Iris pigment epithelial cell (primary cell): ENCODE data around the gene SEBOX.

Source experiments
- DNase-seq: peaks from one replicate; pipeline ENCODE4 v3.0.0-alpha.2; 2011; ENCODE audit warnings: low read depth

SEBOX gene

DNA sequence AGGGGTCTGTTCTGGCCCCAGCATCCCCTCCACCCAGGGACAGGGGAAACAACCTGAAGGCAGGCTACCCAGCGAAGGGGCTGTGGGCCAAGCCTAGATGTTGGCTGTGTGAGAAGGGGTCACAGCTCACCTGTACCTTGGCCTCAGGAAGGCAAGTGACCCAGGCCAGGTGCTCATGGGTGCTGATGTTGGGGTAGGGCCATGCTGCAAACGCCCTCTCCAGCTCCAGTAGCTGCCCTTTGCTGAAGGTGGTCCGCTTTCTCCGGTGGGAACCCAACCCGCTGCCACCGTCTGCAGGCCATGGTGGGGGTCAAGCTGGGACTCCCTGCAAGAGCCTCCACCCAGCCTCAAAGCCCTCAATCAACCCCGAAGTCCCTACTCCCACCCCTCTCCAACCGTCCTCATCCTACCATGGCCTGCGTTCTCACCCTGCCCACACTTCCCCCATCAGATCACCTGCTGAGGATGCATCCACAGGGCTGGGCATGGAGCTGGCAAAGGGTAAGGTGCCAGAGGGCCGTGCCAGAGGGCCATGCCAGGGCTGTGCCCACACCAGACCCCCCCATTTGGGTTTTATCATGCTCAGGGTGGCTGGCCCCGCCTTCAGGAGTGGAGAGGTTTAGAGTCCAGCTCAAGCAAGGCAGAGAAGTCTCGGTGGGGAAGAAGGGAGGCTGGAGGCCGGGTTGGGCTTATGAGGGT lies at the start of gene SEBOX:
TSS of gene SEBOX (minus strand) at position 535 of the 699 bp plus-strand sequence. CDS start at position 487, 48 bp downstream.
- no peak for DNase-seq

- no peak for DNase-seq
Observed at GRCh38 chr17:28413804-28414203, 48.8 kb upstream of the SEBOX start.

DNA sequence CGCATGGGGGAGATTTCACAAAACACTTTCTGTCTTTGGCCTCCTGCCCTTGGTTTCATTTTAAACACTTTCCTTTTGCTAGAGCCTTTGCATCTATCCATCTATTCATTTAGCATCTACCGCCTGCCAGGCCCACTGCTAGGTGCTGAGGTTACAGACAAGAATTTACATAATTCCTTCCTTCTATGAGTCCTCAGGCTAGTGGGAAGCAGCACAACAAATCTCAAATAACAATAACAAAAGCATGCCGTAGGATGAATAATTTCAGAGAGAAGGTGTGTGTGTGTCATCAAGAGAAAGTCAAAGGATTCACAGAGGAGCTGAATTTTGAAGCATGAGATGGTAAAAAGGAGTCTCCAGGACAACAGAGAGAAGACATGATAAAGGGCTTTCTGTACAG lies 47.1 kb upstream of the SEBOX start:
- DNase-seq, result no peak

DNA sequence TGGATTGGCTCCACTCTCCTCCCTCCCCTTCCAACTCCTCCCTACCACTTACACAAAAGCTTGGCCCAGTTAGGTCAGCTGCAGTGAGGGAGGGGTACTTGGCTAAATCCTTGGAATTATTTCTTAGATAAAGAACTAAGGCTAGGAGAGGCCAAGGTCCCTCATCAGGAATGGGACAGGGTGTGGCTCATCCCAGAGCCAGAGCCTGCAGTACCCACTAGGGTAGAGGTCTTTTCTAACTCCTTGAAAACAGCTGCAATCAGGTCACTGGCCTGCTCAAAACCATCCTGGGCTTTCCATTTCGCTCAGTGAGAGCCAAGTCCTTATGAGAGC lies 42.9 kb upstream of the SEBOX start:
- no peak for DNase-seq

DNA sequence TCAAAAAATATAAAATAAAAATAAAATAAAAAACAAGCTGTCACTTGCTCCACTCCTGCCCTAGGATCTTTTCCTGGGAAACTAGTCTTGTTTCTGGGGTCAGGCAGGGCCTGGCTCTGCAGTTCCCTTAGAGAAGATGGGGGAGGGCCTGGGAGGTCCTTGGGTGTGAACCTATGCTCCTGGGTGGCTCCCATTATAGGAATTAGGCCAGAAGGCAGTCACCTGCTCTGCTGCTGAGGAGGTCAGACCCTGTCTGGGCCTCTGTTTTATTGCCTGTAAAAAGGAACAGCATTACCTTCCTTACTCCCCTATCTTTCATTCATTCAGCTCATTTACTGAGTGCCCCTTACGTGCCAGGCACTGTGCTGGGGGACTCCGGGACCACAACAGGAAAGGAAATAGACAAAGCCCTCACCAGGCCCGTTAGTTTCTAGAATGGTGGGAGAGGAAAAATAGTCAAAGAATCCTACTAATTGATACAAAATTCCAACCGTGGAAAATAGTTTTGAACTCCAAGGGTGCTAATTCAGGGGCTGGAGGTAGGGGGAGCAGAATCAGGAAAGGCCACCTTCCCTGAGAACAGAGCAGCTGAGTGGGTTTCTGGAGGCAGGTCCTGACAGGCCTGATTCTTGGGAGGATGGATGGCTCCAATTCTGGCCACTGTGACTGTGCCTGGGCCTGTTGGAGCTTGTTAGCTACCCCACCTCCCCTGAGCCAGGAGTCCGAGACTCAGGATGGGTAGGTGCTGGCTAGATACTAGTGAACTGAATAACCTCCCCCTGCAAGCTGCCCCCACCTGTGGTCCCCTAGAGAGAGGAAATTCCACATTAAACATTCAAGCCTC lies 42.4 kb upstream of the SEBOX start:
- no peak for DNase-seq

DNA sequence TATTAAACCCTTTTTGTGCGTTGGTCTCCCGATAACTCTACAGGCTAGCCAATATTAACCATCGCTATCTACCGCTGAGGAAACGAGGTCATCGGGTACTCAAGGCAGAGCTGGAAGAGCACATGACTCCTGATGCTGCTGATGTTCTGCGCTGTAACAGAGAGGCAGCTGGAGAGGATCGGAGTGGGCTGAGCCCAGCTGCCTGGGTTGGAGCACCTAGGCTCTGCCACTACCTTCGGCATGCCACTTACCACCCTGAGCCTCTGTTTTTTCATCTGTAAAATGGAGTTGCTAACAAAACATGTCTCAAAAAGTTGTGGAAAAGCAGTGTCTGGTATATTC lies 41.4 kb upstream of the SEBOX start:
- DNase-seq, result peak; percentile 15

DNA sequence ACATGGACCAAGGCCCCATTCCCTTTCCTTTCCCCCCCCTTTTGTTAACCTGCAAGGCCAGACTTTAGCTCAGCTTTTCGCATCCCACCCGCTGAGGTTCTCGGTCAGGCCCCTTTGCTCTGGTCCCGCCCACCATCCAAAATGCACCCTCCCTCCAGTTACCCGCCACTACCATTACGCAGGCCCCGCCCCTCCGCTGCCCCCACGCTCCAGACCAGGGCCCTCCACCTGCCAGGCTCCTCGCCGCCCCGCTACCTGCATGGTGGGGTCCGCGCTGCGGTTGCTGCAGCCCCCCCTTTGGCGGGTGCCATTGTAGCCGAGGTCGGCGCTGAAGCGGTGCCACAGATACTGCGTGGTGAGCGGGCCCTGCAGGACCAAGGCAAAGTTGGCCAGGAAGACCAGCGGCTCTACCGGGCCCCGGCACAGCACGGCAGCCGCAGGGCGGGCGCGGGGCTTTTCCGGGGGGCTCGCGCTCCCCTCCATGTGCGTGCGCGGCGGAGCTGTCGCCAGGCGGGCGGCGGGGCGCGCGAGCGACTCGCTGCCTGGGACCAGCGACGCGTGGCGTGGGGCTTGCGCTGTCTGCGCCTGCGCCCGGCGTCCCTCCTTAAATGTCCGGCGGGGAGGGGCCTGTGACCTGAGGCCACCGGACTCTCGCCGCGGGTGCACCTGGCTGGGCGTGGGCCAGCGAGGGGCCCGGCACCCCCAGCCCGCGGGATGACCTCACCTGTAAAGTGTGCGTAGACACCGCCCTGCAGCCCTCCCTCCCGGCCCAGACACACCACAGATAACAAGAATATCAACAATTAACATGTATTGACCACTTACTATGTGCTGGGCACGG lies 40.9 kb upstream of the SEBOX start, which contains the start of gene SLC46A1:
TSS of gene SLC46A1 (minus strand) at position 581 of the 841 bp plus-strand sequence. CDS start at position 483, 98 bp downstream.
- DNase-seq, result peak; percentile 12

GRCh38 chr17:28404812-28405570 lies 40.0 kb upstream of the SEBOX start:
- no peak for DNase-seq

GRCh38 chr17:28404461-28404811 lies 39.4 kb upstream of the SEBOX start:
- DNase-seq, result no peak

- DNase-seq, result no peak
Observed at GRCh38 chr17:28404007-28404406, 39.0 kb upstream of the SEBOX start.

GRCh38 chr17:28402844-28403243 lies 37.8 kb upstream of the SEBOX start:
- DNase-seq, result no peak

- no peak for DNase-seq
Observed at GRCh38 chr17:28402224-28402630, 37.2 kb upstream of the SEBOX start.

DNA sequence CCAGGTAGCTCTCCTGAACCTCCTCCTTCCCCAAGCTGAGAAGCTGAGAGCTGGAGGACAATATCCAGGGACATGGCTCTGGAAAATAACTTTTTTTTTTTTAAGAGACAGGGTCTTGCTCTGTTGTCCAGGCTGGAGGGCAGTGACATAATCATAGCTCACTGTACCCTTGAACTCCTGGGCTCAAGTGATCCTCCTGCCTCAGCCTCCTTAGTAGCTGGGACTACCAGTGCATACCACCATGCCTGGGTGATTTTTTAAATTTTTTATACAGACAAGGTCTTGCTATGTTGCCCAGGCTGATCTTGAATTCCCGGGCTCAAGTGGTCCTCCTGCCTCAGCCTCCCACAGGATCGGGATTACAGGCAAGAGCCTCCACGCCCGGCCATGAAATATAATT lies 34.8 kb upstream of the SEBOX start:
- DNase-seq, result no peak

- DNase-seq, result no peak
Observed at GRCh38 chr17:28398280-28398981, 33.4 kb upstream of the SEBOX start.

DNA sequence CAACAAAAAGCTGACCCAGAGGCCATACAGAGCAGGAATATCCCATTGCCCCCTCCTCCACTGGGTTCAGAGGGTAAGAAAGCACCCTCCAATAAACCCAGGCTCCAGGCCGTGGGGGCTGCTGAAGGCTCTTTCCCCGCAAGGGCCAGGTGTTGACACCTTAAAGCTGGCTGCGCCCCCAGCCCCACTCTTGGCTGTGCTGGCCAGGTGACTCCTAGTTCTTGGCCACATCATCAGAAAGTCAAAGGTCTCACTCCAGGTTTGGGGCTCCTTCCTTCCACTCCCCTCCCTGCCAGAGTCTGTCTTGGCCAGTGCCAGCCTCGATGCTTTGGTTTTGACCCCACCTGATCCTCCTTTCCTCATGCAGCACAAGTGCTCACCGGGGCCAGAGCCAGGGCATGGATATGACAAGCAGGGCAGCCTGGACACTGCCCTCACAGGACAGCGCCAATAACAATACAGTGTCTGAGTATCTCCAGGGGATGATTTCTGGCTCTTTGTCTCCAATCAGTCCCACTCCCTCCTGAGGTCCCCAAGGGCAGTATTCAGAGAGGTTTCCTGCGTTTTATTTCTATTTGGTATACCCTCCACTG lies 32.8 kb upstream of the SEBOX start:
- no peak for DNase-seq

DNA sequence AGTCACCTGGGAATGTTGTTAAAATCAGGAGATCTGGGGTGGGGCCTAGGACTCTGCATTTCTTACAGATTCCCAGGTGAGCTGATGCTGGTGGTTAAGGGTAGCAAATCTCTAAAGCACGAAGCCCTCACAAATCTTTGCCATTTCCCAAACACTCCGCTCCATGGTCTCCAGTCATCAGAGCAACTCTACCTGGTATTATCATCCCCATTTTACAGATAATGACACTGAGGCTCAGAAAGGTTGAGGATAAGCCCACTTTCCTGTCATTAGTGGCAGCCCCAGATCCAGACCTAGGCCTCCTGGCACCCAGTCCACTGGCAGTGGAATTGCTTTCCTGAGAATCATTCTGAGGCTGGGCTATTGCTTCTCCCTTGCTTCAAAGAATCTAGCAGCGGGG lies 32.3 kb upstream of the SEBOX start:
- no peak for DNase-seq

GRCh38 chr17:28396635-28397239 lies 31.7 kb upstream of the SEBOX start:
- no peak for DNase-seq

DNA sequence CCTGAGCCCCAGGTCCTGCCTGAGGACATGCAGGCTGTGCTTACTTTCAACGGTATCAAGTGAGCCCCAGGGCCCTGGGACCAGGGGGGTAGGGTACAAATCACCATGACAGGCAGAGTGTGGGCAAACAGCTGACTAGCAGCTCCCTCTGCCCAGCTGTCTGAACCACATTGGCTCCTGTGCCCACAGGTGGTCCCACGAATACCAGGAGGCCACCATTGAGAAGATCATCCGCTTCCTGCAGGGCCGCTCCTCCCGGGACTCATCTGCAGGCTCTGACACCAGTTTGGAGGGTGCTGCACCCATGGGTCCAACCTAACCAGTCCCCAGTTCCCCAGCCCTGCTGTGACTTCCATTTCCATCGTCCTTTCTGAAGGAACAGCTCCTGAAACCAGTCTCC lies 31.0 kb upstream of the SEBOX start:
- DNase-seq, result no peak

GRCh38 chr17:28395426-28395825 lies 30.4 kb upstream of the SEBOX start:
- no peak for DNase-seq

DNA sequence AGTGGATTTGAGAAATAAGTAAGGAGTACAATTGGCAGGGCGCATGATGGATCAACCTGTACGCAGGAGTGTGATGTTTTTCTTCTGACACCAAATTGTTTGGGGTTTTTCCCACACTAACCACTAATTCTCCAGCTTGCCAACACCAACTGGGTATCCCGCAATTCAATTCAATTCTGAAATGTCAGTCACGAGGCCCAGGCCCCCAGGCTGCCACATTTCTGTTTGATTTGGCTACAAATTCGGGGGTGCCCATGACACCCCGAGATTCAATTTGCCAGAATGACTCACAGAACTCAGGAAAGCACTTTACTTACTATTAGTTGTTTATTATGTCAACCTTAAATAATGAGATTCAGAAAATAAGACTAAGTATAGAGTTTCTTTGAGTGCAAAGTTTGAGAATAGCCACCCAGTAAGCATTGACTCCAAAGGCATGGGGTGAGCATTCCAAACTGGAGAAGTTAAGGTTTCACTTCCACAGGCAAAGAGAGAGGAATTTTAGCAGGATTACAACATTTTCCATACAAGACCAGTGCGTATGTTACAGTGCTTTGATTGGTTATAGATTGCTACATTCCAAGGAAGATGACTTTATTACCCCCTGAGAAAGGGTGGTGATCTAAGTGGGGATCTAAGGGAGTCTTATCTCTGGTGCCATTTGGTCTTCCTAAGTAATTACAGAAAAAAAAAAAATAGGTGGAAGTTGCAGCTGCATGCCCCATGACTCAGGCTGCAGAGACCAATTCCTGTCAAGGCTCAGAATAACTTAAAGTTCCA lies 29.5 kb upstream of the SEBOX start:
- peak; percentile 43 for DNase-seq
